ENCODE results near the gene COL4A4. TPM values are rescaled to one million over a fixed set of nuclear protein-coding genes. Genes with fewer than 3 reads are reported as not detected.

The COL4A4 gene
- total and polyA plus RNA-seq, 2 of the 4 experiments (the other 2 are of a cell fraction): 0.02 TPM; not detected in 1

DNA sequence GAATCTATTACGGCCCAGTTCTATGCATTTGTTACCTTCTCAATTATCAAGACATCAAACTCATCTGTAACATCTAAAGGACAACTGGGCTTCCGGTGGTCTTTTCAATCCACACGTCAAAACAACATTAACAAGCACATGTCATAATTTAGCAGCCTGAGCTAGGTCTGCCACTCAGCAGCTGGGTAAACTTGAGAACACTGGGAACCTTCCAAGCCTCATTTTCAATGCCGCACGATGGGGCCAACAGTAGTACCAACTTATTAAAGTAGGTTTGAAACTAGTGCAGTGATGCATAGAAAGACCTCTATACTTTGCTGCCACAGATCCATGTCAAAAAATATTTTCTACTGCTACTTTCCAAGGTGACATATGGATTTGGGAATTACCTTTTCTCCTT, 60.4 kb downstream of the COL4A4 start:
- in situ Hi-C loops (cut with MboI; ENCODE audit: low sequenced_read_pairs): loop anchor here (10.0 kb wide), 1 partner anchor 1439 kb away; no protein-coding TSS in a partner anchor

More for the DNA sequence above, 60.4 kb downstream of the COL4A4 start:
- H3K9ac ChIP-seq (ENCODE audit: low read depth, low read length): no peak overlapping the region
- H2AFZ ChIP-seq (replicated peaks; ENCODE audit: low read length, poor library complexity): no peak overlapping the region
- ATAC-seq (ENCODE audit: low read depth) (no peak), DNase-seq (no peak)
- H3K9me1 ChIP-seq (ENCODE audit: insufficient read depth, low read length): no peaks in the 10 kb centered on the region
- no peak overlapping the region for H2BK5ac ChIP-seq (ENCODE audit: low read depth, low read length, poor library complexity, severe bottlenecking)
- no peak overlapping the region for H3K18ac ChIP-seq (ENCODE audit: low read depth, low read length)
- H4K5ac ChIP-seq (ENCODE audit: low read depth, low read length): no peak overlapping the region
- H4K20me1 ChIP-seq (ENCODE audit: insufficient read depth, low read length): no peaks in the 10 kb centered on the region
- no peaks in the 10 kb centered on the region for H3K79me1 ChIP-seq (ENCODE audit: low read depth in 1 of 2, low read length in 2 of 2)
- H2BK20ac ChIP-seq (ENCODE audit: low read depth, low read length): no peak overlapping the region
- no peaks in the 10 kb centered on the region for H3K9me3 ChIP-seq (ENCODE audit: control insufficient read depth, insufficient read depth, low read length)
- H3K4me1 ChIP-seq (ENCODE audit: control insufficient read depth, insufficient read depth, low read length): no peaks in the 10 kb centered on the region
- dilution Hi-C loops (cut with HindIII; ENCODE audit: low sequenced_read_pairs, unreplicated experiment) (no loop called here), intact Hi-C loops (cut with micrococcal nuclease) (loop anchor here (10.0 kb wide), 2 partner anchors 679 to 919 kb away; no protein-coding TSS in a partner anchor)
- no peak overlapping the region for H2BK15ac ChIP-seq (ENCODE audit: low read depth, low read length)
- H3K4ac ChIP-seq (ENCODE audit: low read depth, low read length): no peak overlapping the region
- H4K8ac ChIP-seq (ENCODE audit: low read depth in 2 of 2, low read length in 2 of 2): no peak overlapping the region
- H3K27me3 ChIP-seq (ENCODE audit: control insufficient read depth, insufficient read depth, low read length): peaks cover 2% of the 10 kb centered on the region; the same call in 1 of the 2 replicates
- no peak overlapping the region for H2AK9ac ChIP-seq (replicated peaks; ENCODE audit: low read depth, low read length, poor library complexity)
- H3K14ac ChIP-seq (replicated peaks; ENCODE audit: low read depth, low read length): no peak overlapping the region
- CTCF ChIA-PET: no interaction called here
- H3K36me3 ChIP-seq (ENCODE audit: control insufficient read depth, insufficient read depth, low read length): no peaks in the 10 kb centered on the region
- no peak overlapping the region for H3K4me2 ChIP-seq (ENCODE audit: low read depth, low read length)
- H4K91ac ChIP-seq (ENCODE audit: insufficient read depth, low read depth, low read length): no peak overlapping the region
- POLR2A ChIA-PET (ENCODE audit: unreplicated experiment): no interaction called here
- H3K27ac ChIP-seq (ENCODE audit: insufficient read depth, low read length): no peak overlapping the region
- H3K23ac ChIP-seq (ENCODE audit: low read depth, low read length): no peak overlapping the region
- BruUV-seq (replicated peaks): no TSS peak
- TF ChIP-seq, protein P1, sequence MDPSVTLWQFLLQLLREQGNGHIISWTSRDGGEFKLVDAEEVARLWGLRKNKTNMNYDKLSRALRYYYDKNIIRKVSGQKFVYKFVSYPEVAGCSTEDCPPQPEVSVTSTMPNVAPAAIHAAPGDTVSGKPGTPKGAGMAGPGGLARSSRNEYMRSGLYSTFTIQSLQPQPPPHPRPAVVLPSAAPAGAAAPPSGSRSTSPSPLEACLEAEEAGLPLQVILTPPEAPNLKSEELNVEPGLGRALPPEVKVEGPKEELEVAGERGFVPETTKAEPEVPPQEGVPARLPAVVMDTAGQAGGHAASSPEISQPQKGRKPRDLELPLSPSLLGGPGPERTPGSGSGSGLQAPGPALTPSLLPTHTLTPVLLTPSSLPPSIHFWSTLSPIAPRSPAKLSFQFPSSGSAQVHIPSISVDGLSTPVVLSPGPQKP (IDR thresholded peaks at IDR 0.05; ENCODE audit: borderline replicate concordance, low read depth, low read length): no peak
- TF ChIP-seq CEBPB (IDR thresholded peaks at IDR 0.05; ENCODE audit: low read depth, low read length) (no peak), RCOR1 (IDR thresholded peaks at IDR 0.05; ENCODE audit: insufficient replicate concordance, low read length) (no peak), NFE2L2 (IDR thresholded peaks at IDR 0.05; ENCODE audit: low read depth, low read length) (no peak), CHD1 (IDR thresholded peaks at IDR 0.05; ENCODE audit: low read depth, low read length) (no peak)
- no peak overlapping the region for H3K56ac ChIP-seq (ENCODE audit: extremely low read depth, insufficient read depth, low read length)
- no peak overlapping the region for H2AK5ac ChIP-seq (ENCODE audit: low read depth, low read length)
- no peak overlapping the region for H2BK120ac ChIP-seq (ENCODE audit: low read depth, low read length)
- WGBS, 2 experiments (ENCODE audit: extremely low coverage in 2 of 2, insufficient read length in 1 of 2): 71% methylated on average over 1 of the region's 5 CpGs; no CpG with 5 or more reads in 1 of the 2 experiments
- H3K4me3 ChIP-seq (ENCODE audit: insufficient read depth, low read depth, low read length): no peak overlapping the region
